GM21619 (cell line): Measurements from ENCODE around the gene MOV10.
"Not testable (repeated sequence)": the region's sequence is repeated elsewhere in the genome, so short reads cannot be mapped to it uniquely, and the experiment has no call there.

Experiments
- ATAC-seq: cut with Tn5 transposase; IDR thresholded peaks from one replicate; pipeline ENCODE4 v1.9.1; 2021; ENCODE audit not compliant: unreplicated experiment

MOV10 gene, protein sequence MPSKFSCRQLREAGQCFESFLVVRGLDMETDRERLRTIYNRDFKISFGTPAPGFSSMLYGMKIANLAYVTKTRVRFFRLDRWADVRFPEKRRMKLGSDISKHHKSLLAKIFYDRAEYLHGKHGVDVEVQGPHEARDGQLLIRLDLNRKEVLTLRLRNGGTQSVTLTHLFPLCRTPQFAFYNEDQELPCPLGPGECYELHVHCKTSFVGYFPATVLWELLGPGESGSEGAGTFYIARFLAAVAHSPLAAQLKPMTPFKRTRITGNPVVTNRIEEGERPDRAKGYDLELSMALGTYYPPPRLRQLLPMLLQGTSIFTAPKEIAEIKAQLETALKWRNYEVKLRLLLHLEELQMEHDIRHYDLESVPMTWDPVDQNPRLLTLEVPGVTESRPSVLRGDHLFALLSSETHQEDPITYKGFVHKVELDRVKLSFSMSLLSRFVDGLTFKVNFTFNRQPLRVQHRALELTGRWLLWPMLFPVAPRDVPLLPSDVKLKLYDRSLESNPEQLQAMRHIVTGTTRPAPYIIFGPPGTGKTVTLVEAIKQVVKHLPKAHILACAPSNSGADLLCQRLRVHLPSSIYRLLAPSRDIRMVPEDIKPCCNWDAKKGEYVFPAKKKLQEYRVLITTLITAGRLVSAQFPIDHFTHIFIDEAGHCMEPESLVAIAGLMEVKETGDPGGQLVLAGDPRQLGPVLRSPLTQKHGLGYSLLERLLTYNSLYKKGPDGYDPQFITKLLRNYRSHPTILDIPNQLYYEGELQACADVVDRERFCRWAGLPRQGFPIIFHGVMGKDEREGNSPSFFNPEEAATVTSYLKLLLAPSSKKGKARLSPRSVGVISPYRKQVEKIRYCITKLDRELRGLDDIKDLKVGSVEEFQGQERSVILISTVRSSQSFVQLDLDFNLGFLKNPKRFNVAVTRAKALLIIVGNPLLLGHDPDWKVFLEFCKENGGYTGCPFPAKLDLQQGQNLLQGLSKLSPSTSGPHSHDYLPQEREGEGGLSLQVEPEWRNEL

DNA sequence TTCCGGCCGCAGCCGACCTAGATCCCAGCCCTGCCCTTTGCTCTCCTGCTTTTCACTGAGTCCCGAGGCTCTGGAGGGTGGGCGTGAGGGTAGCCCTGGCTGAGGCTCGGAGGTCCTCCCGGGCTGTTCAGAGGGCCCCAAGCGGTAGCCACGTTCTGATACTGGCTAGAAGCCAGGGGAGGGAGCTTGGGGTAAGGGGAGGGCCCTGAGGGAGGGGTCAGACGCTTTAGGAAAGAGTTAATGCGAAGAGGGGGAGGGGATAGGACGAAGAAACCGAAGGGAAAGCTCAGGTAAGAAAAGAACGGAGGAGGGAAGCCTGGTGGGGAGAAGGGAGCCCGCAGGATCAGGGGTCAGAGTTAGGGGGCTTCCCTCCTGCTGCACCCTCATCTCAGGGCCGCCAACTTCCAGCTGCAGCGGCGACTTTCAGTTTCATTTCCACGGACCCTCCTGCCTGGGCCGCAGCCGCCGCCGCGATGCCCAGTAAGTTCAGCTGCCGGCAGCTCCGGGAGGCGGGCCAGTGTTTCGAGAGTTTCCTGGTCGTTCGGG is at the start of gene MOV10:
TSS of gene MOV10 (plus strand) at position 220 of the 546 bp plus-strand sequence. CDS start at position 474, 254 bp downstream.
- peak; percentile 59 for ATAC-seq

DNA sequence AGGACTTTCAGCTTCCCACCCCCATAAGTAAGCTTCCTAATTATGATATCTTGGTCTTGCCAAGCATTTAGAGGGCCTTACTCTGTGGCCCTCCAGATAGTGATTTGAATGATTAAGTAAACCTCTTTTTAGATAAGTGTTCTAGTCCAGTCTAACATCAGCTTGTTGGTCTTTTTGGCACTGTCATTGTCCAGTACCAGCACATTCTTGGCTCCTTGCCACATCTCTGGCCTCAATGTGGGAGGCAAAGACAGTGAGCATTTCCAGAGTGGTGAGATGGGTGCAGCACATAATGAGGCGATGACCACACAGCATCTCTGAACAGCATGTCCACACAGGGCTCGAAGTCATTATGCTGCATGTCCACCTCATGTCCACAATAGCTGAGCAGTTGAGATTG is 48.8 kb upstream of the MOV10 start:
- ATAC-seq: no peak

DNA sequence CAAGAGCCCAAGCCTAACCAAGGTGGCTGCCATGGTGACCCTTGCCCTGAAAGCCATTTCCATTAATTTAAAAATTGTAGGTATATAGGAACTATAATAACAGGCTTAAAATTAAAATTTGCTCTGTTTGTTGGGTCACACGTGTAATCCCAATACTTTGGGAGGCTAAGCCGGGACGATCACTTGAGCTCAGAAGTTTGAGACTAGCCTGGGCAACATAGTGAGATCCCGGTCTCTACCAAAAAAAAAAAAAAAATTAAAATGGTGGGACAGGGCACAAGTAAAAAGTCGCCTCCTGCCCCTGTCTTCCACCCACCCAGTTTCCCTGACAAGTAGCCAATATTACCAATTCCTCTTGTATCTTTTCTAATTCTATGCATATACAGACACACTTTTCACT is 48.3 kb upstream of the MOV10 start:
- ATAC-seq: no peak

DNA sequence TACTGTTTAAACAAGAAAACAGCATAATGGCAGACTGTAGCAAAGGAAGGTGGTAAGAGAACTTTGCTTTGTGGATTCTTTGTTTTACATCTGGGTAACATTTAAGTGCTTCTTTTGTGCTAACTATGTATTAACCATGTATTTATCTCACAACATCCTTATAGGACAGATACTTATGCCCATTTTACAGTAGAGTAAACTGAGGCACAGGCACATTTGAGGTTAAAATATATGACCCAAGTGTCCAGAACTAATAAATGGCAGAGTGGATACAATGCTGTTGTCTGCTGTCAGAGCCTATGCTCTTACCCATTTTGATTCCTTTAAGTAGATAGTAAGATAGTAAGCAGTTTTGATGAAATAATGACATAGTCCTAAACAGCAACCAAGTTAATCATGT is 47.6 kb upstream of the MOV10 start:
- ATAC-seq: no peak

DNA sequence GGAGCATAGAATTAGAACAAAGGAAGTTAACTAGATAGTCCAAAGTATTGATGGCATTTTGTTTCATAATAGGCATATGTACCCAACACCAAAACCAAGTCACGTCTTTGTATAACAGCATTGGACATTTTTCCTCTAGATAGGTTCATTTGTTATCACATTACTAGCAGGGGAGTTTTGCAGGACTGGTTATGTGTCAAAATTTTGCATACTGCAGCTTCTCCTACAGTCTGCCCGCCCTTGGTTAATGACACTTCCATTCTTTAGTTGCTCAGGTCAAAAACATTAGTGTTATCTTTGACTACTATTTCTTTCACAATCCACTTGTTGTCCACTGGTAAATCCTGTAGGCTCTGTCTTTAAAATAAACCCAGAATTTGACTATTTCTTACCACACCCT is 45.9 kb upstream of the MOV10 start:
- no peak for ATAC-seq

DNA sequence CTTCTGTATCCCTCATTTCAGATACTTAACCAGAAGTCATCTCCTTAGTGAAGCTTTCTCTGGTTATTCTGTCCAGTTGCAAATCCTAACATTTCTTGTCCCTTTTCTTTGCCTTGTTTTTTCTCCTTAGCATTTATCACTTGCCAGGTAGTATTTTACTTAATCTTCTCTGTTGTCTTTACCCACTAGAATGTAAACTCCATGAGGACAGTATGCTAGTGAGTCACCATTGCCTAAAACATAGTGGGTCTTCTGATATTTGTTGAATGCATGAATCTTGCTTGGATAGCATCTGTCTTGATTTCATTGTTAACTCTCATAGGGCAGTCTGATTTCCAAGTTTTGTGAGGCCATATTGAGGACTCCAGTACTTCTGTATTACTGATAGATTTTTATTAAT is 45.2 kb upstream of the MOV10 start:
- ATAC-seq: no peak

DNA sequence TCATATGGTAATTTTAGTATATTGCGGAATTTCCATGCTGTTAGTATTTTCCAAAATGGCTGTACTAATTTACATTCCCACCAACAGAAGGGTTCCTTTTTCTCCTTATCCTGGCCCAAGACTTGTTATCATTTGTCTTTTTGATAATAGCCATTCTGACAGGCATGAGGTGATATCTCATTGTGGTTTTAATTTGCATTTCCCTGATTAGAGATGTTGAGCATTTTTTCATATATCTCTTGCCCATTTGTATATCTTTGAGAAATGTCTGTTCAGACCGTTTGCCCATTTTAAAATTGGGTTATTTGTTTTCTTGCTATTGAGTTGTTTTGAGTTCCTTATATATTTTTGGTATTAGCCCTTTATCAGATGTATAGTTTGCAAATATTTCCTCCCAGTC is 40.8 kb upstream of the MOV10 start:
- ATAC-seq: no peak

DNA sequence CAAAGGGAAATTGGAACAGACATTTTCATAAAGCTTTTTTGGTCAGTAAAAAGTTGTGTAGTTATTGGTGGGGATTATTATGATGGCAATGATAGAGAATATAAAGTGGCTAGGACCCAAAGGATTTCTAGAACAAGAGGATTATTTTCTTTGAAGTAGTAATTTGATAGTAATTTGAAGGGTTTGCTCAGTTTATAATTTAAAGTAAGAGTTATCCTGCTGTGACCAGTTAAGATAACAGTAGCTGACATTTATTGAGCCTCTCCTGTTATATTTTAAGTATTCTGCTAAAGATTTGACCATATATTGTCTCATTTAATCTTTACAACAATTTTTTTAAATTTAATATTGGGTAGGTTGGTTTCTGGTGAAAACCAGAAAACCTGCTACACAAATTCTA is 40.1 kb upstream of the MOV10 start:
- ATAC-seq: no peak

DNA sequence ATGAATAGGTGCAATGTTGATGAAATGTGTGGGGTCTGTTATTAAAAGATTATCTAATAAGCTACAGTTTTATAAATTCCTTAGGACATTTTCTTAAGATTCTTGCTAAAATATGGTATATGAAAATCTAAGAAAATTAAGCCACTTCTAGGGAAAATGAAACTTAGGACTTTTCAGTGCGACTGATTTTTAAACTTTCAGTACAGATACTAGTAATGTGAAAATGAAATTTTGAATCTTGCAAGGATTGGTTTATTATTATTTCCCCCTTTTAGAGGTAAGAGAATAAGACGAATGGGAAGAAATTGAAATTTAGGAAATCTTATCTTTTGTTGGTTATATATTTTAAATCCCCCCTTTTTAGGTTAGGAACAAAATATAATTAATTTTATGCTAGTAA is 38.4 kb upstream of the MOV10 start:
- no peak for ATAC-seq

DNA sequence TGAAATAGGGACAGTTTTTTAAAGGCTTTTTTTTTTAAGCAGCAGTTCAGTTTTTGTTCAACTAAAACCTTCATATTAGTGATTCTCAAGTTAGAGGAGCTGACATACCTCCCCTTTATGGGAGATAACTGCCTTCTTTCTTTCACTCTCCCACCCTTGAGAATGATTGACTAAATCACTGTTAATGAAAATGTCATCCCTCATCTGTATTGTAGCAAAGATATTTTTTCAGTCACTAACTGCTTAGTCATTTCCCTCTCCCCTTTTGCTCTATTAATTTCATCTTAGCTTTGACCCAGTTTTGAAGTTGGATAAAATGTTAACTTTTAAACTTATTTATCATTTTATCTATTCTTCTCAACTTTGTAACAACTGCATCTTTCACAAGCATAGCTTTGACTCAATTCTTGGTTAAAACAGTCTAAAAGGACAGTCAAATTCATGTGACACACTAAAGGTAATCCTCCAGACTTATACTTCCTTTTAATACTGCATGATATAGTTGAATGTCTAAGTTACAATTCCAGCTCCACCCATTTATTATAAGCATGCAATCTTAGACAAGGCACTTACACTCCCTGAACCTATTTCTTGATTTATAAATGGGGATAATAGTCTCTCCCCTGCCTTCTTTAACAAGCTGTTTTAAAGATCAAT is 37.7 kb upstream of the MOV10 start:
- no peak for ATAC-seq

DNA sequence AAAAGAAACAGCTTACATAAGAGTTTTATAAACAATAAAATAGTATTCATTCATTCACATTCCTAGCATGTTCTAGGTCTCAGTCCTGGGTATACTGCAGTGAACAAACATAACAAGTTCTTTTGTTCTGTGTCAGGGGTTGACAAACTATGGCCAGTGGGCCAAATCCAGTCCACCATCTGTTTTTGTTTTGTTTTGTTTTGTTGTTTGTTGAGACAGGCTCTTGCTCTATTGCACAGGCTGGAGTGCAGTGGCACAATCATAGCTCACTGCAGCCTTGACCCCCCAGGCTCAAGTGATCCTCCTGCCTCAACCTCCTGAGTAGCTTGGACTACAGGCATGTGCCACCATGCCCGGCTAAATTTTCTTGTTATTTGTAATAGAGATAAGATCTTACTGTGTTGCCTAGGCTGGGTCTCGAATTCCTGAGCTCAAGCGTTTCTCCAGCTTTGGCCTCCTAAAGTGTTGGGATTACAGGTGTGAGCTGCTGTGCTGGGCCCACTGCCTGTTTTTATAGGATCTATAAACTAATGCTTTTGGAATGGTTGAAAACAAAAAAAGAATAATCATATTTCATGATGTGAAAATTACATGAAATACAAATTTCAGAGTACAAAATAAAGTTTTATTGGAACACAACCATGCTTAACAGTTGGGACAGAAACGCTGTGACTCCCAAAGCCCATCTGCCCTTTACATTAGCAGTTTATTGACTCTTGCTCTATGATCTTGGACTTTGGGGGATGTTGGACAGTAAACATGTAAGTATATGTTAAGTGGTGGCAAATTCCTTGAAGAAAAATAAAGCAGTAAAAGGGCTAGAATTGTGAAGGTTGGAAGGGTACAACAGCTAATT is 37.0 kb upstream of the MOV10 start:
- no peak for ATAC-seq

DNA sequence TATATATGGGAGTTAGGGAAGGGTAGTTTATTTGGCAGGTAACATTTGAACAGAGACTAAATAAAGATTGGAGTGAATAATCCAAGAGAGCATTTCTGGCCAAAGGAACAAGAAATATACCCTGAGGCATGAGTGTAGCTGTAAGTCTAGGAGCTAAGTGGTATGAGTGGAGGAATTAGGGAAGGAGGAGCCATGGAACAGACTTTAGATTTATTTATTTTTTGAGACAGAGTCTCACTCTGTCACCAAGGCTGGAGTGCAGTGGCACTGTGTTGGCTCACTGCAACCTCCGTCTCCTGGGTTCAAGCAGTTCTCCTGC is 36.4 kb upstream of the MOV10 start:
- ATAC-seq: no peak

DNA sequence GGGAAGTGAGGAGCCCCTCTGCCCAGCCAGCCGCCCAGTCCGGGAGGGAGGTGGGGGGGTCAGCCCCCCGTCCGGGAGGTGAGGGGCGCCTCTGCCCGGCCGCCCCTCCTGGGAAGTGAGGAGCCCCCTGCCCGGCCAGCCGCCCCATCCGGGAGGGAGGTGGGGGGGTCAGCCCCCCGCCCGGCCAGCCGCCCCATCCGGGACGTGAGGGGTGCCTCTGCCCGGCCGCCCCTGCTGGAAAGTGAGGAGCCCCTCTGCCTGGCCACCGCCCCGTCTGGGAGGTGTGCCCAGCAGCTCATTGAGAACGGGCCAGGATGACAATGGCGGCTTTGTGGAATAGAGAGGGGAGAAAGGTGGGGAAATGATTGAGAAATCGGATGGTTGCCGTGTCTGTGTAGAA is 34.0 kb upstream of the MOV10 start:
- ATAC-seq: not testable (repeated sequence)

DNA sequence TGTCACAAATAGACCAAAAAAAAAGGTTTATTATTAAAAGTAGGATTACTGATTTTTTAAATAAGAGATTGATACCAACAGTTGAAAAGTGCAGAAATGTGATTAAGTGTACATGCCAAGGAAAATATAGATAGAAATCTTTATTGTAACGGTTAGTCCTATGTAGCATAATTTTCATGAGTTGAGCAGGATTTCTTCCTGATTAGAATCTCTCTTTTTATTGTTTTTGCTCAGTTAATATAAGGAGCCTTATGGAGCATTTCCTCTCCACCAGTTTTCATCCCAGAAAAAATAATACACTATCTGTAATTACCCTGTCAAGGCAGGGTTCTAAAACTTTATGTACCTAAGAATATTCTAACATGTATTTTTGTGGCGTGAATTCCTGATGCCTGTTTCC is 31.4 kb upstream of the MOV10 start:
- no peak for ATAC-seq

DNA sequence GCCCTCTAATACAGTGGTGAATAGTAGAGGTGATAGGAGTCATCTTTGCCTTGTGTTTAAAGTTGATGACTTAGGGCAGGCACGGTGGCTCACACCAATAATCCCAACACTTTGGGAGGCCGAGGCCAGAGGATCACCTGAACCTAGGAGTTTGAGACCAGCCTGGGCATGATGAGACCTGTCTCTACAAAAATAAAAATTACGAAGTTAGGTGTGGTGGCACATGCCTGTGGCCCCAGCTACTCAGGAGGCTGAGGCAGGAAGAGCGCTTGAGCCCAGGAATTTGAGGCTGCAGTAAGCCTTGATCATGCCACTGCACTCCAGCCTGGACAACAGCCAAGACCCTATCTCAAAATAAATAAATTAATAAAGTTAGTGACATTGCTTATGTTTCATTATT is 28.2 kb upstream of the MOV10 start:
- ATAC-seq: no peak

DNA sequence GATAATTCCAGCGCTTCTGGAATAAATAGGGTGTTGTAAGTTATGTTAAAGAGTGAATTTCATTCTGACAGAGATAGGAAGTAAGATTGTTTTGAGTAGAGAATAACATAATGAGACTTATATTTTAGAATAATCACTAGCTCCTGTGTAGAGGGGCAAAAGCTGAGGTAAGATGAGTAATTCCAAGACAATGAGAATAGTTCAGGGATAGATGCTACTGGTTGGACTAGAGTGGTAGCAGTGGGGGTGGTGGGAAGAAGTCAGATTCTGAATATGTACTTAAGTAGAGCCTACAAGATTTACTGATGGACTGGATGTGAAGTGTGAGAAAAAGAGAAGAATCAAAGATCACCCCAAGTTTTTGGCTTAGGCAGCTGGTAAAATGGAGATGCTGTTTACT is 23.3 kb upstream of the MOV10 start:
- ATAC-seq: no peak

DNA sequence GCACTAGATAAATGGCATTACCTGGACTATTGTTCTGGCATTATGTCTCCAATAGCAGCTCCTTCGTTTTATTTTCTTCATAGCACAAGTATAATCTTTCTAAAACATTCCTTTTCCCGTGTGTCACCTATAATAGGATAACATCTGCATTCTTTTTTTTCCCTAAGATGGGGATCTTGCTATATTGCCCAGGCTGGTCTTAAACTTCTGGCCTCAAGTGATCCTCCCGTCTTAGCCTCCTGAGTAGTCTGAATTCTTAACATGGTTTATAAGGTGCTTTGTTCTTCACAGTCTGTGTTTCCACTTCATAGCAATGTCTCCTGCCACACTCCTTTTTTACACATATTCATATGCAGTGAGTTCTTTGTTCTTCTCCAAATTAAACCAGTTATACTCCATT is 8.6 kb upstream of the MOV10 start:
- ATAC-seq: no peak

DNA sequence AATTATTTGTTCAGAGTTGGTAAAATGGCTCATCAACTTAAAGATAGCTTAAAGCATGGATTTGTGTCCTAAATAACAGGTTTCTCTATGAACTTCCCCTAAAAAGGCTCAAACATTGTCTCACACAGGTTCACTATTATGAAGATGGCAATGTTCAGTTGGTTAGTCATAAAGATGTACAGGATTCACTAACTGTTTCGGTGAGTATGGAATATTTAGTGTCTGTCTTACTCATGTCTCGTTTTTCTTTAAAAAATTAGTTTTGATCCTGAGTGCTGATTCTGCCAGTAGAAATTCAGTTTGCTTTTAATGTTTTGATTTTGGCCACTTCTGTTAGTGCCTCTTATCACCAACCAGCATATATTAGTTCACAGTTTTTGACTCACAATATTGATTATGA is 7.5 kb upstream of the MOV10 start:
- no peak for ATAC-seq

DNA sequence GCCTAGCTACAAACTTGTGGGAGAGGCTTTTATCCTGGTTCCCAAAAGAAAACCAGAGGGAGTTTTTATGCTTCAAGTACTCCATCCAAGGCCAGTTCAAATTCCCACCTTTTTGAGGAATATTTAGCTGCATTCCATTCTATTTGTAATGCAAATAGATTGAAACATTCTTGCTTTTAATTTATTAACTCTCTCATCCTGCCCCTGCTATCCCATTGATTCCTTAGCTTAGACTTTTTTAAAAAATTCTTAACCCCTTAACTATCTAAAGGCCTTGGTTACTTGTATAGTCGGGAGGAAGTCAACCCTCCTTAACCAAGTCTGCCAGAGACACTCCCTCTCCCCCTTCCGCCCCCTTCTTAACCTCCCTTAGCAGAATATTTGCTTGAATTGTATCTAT is 2.5 kb upstream of the MOV10 start:
- no peak for ATAC-seq

DNA sequence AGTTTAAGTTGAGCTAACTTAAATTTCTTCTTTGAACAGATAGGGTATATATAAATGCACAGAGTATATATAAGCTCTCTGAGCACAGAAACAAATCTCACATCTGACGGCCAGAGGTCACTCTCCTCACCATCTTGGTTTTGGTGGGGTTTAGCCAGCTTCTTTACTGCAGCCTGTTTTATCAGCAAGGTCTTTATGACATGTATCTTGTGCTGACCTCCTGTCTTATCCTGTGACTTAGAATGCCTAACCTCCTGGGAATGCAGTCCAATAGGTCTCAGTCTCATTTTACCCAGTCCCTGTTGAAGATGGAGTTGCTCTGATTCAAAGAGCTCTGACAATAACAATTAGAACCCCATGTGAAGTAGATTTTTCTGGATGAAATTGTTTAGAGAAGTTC is 1.6 kb upstream of the MOV10 start:
- no peak for ATAC-seq
